HepG2 (cell line): ENCODE measurements around the gene MYO3B. TPM values are rescaled to one million over a fixed set of nuclear protein-coding genes. Genes with fewer than 3 reads are reported as not detected.

Experiments used
- ARNTL ChIP-seq: sonication (generic); formaldehyde crosslinking; IDR thresholded peaks from 2 replicates; pipeline ENCODE4 v1.4.0; 2020; ENCODE audit warnings: mild to moderate bottlenecking, missing genetic modification reagents
- ATM ChIP-seq: fragments of 450-650 bp; IDR thresholded peaks from 2 replicates; pipeline ENCODE4 v1.7.1; 2017; ENCODE audit warnings: mild to moderate bottlenecking, borderline replicate concordance
- GABPB1 ChIP-seq: IDR thresholded peaks from 2 replicates; pipeline ENCODE4 v1.6.1; 2016; ENCODE audit warnings: mild to moderate bottlenecking, missing genetic modification reagents, moderate library complexity, missing compliant biosample characterization
- HNRNPL ChIP-seq: fragments of 200-400 bp; formaldehyde crosslinking; IDR thresholded peaks from 2 replicates; pipeline ENCODE4 v1.6.1; 2017; ENCODE audit warnings: mild to moderate bottlenecking, low read depth, low read length
- HOXD1 ChIP-seq: sonication (generic); formaldehyde crosslinking; IDR thresholded peaks from 2 replicates; pipeline ENCODE4 v1.5.0; 2020; ENCODE audit warnings: missing genetic modification reagents
- MYC ChIP-seq: sonication (generic); formaldehyde crosslinking; IDR thresholded peaks from 2 replicates; pipeline ENCODE4 v1.9.0; 2021; ENCODE audit warnings: missing genetic modification reagents, borderline replicate concordance
- NFKB2 ChIP-seq: sonication (generic); formaldehyde crosslinking; IDR thresholded peaks from 2 replicates; pipeline ENCODE4 v1.4.0; 2020; ENCODE audit warnings: missing genetic modification reagents, borderline replicate concordance
- SIX1 ChIP-seq: sonication (generic); formaldehyde crosslinking; IDR thresholded peaks from 2 replicates; pipeline ENCODE4 v1.4.0; 2020; ENCODE audit warnings: missing genetic modification reagents, borderline replicate concordance
- SKI ChIP-seq: fragments of 450-650 bp; IDR thresholded peaks from one replicate; pipeline ENCODE4 v1.6.1; 2018; ENCODE audit warnings: mild to moderate bottlenecking; ENCODE audit not compliant: partially characterized antibody
- SOX13 ChIP-seq, 3 experiments: fragments of 450-650 bp in 1 of 3; sonication (generic) in 1 of 3; formaldehyde crosslinking in 1 of 3; IDR thresholded peaks in 2 of 3; conservative IDR thresholded peaks in 1 of 3; 2 replicates each; pipeline versions ENCODE4 v1.5.0 to v1.6.1; 2016 to 2020; ENCODE audit warnings: antibody characterized with exemption in 1 of 3, mild to moderate bottlenecking in 1 of 3, missing compliant biosample characterization in 1 of 3, missing genetic modification reagents in 1 of 3, moderate library complexity in 1 of 3
- SRF ChIP-seq: IDR thresholded peaks from 2 replicates; pipeline ENCODE4 v1.6.1; 2011; ENCODE audit warnings: mild to moderate bottlenecking, low read depth, low read length, moderate library complexity
- SSRP1 ChIP-seq: IDR thresholded peaks from 2 replicates; pipeline ENCODE4 v1.6.1; 2016; ENCODE audit warnings: control low read depth
- ZBTB38 ChIP-seq: sonication (generic); formaldehyde crosslinking; IDR thresholded peaks from 2 replicates; pipeline ENCODE4 v1.5.1; 2020; ENCODE audit warnings: mild to moderate bottlenecking, missing genetic modification reagents
- ZFP82 ChIP-seq: sonication (generic); formaldehyde crosslinking; IDR thresholded peaks from 2 replicates; pipeline ENCODE4 v1.5.1; 2020; ENCODE audit warnings: mild to moderate bottlenecking, missing genetic modification reagents, borderline replicate concordance
- ZNF234 ChIP-seq: sonication (generic); formaldehyde crosslinking; conservative IDR thresholded peaks from 2 replicates; pipeline ENCODE4 v1.5.1; 2020; ENCODE audit warnings: mild to moderate bottlenecking, missing genetic modification reagents
- ZNF446 ChIP-seq: sonication (generic); formaldehyde crosslinking; IDR thresholded peaks from 2 replicates; pipeline ENCODE4 v1.5.0; 2020; ENCODE audit warnings: mild to moderate bottlenecking, missing genetic modification reagents
- ZNF557 ChIP-seq: sonication (generic); formaldehyde crosslinking; IDR thresholded peaks from 2 replicates; pipeline ENCODE4 v1.4.0; 2020; ENCODE audit warnings: missing genetic modification reagents
- ZNF589 ChIP-seq: sonication (generic); formaldehyde crosslinking; conservative IDR thresholded peaks from 2 replicates; pipeline ENCODE4 v1.8.0; 2022; ENCODE audit warnings: mild to moderate bottlenecking, moderate library complexity, missing genetic modification reagents
- ZNF879 ChIP-seq: sonication (generic); formaldehyde crosslinking; IDR thresholded peaks from 2 replicates; pipeline ENCODE4 v1.8.1; 2023; ENCODE audit warnings: missing genetic modification reagents
- ZSCAN12 ChIP-seq: sonication (generic); formaldehyde crosslinking; IDR thresholded peaks from 2 replicates; pipeline ENCODE4 v1.9.0; 2021; ENCODE audit warnings: mild to moderate bottlenecking, missing genetic modification reagents
- polyA plus RNA-seq, 8 experiments: library from polyadenylated mRNA; depleted of rRNA in 3 of 8; stranded (reverse) in 7 of 8; unstranded in 1 of 8; fragments of >200 nt; fragmentation: Illumina TruSeq in 4 of 8; extraction: Trizol in 4 of 8; gene quantifications; 2 replicates each; pipeline versions ENCODE4 v1.2.1 to v1.2.3, GENCODE V29; 2011 to 2016; ENCODE audit warnings: low read depth in 4 of 8, missing spikeins in 1 of 8, mixed read lengths in 1 of 8; ENCODE audit not compliant: insufficient read depth in 1 of 8
- total RNA-seq, 5 experiments: library from RNA; depleted of rRNA; stranded (reverse); fragments of >200 nt; fragmentation: Illumina TruSeq; extraction: Trizol; gene quantifications; 2 replicates each; pipeline ENCODE4 v1.2.3, GENCODE V29; 2016; ENCODE audit warnings: low read depth in 1 of 5
- TF ChIP-seq, protein P1 (sequence below): sonication (generic); formaldehyde crosslinking; IDR thresholded peaks from 2 replicates; pipeline ENCODE4 v1.9.0; 2022; ENCODE audit warnings: missing genetic modification reagents, mild to moderate bottlenecking, borderline replicate concordance
- TF ChIP-seq, protein P2 (sequence below): IDR thresholded peaks from 2 replicates; pipeline ENCODE4 v1.6.1; 2016; ENCODE audit warnings: mild to moderate bottlenecking
- TF ChIP-seq, protein P3 (sequence below): sonication (generic); formaldehyde crosslinking; IDR thresholded peaks from 2 replicates; pipeline ENCODE4 v1.4.0; 2020; ENCODE audit warnings: missing genetic modification reagents
- TF ChIP-seq, protein P4 (sequence below), 2 experiments: sonication (generic) in 1 of 2; formaldehyde crosslinking in 1 of 2; IDR thresholded peaks; 2 replicates each; pipeline versions ENCODE4 v1.4.0 to v1.6.1; 2018 to 2020; ENCODE audit warnings: missing genetic modification reagents in 2 of 2, borderline replicate concordance in 1 of 2, low read depth in 1 of 2, mild to moderate bottlenecking in 1 of 2, missing biosample characterization in 1 of 2

MYO3B gene
- total and polyA plus RNA-seq, 2 of the 13 experiments (the other 11 are each of a cell fraction or from before 2014, with no cell fraction given), result 0.01 TPM; not detected in 1

DNA sequence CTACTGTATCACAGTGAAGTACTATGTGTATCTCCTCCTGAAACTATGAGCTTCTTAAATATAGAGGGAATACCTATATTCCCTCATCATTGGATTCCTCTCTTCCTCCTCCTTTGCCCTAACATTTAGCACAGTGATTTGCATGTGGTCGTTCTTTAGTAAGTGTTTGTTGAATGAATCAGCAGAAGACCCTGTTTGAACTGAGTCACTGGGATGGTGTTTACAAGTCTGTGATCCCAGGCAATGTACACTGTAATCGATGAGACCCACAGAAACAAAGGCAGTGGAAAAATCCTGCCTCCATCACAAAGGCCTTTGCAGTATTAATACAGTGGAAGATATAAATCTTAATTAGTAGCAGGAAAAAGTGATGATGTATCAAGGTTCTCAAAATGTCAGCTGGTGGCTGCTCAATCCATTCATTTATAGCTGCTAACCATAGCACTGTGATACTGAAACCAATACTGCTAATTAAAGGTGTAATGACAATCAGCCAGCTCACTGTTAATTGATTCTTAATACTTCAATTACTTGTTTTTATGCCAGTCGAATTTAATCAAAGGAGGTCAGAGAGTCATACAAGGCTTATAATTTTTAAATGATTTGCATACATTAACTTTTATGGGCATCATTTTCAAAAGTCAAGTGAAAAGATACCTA, 20.8 kb upstream of the MYO3B start (continued):
- TF ChIP-seq, protein P1, sequence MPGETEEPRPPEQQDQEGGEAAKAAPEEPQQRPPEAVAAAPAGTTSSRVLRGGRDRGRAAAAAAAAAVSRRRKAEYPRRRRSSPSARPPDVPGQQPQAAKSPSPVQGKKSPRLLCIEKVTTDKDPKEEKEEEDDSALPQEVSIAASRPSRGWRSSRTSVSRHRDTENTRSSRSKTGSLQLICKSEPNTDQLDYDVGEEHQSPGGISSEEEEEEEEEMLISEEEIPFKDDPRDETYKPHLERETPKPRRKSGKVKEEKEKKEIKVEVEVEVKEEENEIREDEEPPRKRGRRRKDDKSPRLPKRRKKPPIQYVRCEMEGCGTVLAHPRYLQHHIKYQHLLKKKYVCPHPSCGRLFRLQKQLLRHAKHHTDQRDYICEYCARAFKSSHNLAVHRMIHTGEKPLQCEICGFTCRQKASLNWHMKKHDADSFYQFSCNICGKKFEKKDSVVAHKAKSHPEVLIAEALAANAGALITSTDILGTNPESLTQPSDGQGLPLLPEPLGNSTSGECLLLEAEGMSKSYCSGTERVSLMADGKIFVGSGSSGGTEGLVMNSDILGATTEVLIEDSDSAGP, result no peak
- TF ChIP-seq ZSCAN12 (CRISPR knock-in tag), result no peak
- TF ChIP-seq ZNF557 (CRISPR knock-in tag), result no peak
- no peak for TF ChIP-seq ZNF879
- 0 out of 2 replicates have a peak, but pooled peaks have one; percentile 74 for TF ChIP-seq ZFP82
- TF ChIP-seq GABPB1 (CRISPR knock-in tag), result peak; percentile 18; the same call in 1 of the 2 replicates
- TF ChIP-seq, protein P2, sequence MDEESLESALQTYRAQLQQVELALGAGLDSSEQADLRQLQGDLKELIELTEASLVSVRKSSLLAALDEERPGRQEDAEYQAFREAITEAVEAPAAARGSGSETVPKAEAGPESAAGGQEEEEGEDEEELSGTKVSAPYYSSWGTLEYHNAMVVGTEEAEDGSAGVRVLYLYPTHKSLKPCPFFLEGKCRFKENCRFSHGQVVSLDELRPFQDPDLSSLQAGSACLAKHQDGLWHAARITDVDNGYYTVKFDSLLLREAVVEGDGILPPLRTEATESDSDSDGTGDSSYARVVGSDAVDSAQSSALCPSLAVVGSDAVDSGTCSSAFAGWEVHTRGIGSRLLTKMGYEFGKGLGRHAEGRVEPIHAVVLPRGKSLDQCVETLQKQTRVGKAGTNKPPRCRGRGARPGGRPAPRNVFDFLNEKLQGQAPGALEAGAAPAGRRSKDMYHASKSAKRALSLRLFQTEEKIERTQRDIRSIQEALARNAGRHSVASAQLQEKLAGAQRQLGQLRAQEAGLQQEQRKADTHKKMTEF (CRISPR knock-in tag), result peak; percentile 54; the same call in 1 of the 2 replicates
- no peak for TF ChIP-seq ZBTB38
- TF ChIP-seq ZNF446, result no peak
- TF ChIP-seq, protein P3, sequence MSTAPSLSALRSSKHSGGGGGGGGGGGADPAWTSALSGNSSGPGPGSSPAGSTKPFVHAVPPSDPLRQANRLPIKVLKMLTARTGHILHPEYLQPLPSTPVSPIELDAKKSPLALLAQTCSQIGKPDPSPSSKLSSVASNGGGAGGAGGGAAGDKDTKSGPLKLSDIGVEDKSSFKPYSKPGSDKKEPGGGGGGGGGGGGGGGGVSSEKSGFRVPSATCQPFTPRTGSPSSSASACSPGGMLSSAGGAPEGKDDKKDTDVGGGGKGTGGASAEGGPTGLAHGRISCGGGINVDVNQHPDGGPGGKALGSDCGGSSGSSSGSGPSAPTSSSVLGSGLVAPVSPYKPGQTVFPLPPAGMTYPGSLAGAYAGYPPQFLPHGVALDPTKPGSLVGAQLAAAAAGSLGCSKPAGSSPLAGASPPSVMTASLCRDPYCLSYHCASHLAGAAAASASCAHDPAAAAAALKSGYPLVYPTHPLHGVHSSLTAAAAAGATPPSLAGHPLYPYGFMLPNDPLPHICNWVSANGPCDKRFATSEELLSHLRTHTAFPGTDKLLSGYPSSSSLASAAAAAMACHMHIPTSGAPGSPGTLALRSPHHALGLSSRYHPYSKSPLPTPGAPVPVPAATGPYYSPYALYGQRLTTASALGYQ (CRISPR knock-in tag), result no peak
- no peak for TF ChIP-seq ZNF589 (CRISPR knock-in tag)
- no peak for TF ChIP-seq SSRP1 (CRISPR knock-in tag)
- no peak for TF ChIP-seq HNRNPL
- TF ChIP-seq, protein P4, sequence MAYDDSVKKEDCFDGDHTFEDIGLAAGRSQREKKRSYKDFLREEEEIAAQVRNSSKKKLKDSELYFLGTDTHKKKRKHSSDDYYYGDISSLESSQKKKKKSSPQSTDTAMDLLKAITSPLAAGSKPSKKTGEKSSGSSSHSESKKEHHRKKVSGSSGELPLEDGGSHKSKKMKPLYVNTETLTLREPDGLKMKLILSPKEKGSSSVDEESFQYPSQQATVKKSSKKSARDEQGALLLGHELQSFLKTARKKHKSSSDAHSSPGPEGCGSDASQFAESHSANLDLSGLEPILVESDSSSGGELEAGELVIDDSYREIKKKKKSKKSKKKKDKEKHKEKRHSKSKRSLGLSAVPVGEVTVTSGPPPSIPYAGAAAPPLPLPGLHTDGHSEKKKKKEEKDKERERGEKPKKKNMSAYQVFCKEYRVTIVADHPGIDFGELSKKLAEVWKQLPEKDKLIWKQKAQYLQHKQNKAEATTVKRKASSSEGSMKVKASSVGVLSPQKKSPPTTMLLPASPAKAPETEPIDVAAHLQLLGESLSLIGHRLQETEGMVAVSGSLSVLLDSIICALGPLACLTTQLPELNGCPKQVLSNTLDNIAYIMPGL (CRISPR knock-in tag; IDR thresholded peaks at IDR 0.05; ENCODE audit: borderline replicate concordance in 1 of 2, low read depth in 1 of 2), result no peak
- no peak for TF ChIP-seq HOXD1 (CRISPR knock-in tag)
- TF ChIP-seq ARNTL (CRISPR knock-in tag), result no peak
- no peak; the same call in 1 of the 2 replicates for TF ChIP-seq SIX1 (CRISPR knock-in tag)
- no peak for TF ChIP-seq ZNF234
- TF ChIP-seq ATM, result no peak
- TF ChIP-seq SKI, result peak; percentile 91
- TF ChIP-seq NFKB2 (CRISPR knock-in tag), result no peak
- no peak for TF ChIP-seq MYC (CRISPR knock-in tag)
- 0 out of 2 replicates have a peak, but pooled peaks have one; percentile 51 for TF ChIP-seq SOX13 (IDR thresholded peaks at IDR 0.05)
- peak in 1 of 2 experiments; percentile 75; a peak in 2 of 4 replicates for TF ChIP-seq SOX13 (CRISPR knock-in tag; conservative IDR thresholded peaks at IDR 0.05 in 1 of 2, IDR thresholded peaks at IDR 0.05 in 1 of 2)
- no peak for TF ChIP-seq SRF
